ENCODE measurements around the gene MTERF4.

DNA sequence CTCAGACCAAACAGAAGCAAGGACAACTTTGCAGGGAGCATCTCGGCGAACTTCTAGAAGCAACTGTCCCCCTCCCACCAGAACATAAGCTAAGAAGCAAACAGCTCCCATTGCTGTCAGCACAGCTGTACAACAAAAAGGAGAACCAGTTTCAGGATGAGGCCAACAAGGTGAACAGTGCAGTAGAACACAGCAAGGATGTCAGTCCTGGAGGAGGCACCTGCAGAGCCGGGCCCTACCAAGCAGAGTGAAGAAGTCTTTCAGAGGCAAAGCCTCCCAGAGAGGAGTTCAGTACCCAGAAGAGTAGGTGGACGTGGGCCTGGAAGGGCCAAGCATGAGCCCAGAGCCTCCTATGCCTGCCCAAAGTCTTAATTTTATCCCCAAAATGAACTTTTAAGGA is 46.2 kb upstream of the MTERF4 start:
- no peak for TF ChIP-seq EP300 (IDR thresholded peaks at IDR 0.05)
- TF ChIP-seq, protein P1, sequence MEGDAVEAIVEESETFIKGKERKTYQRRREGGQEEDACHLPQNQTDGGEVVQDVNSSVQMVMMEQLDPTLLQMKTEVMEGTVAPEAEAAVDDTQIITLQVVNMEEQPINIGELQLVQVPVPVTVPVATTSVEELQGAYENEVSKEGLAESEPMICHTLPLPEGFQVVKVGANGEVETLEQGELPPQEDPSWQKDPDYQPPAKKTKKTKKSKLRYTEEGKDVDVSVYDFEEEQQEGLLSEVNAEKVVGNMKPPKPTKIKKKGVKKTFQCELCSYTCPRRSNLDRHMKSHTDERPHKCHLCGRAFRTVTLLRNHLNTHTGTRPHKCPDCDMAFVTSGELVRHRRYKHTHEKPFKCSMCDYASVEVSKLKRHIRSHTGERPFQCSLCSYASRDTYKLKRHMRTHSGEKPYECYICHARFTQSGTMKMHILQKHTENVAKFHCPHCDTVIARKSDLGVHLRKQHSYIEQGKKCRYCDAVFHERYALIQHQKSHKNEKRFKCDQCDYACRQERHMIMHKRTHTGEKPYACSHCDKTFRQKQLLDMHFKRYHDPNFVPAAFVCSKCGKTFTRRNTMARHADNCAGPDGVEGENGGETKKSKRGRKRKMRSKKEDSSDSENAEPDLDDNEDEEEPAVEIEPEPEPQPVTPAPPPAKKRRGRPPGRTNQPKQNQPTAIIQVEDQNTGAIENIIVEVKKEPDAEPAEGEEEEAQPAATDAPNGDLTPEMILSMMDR (IDR thresholded peaks at IDR 0.05) = no peak
